ENCODE measurements around the gene SHCBP1. TPM values are rescaled to one million over a fixed set of nuclear protein-coding genes. Genes with fewer than 3 reads are reported as not detected.

SHCBP1 gene
- total RNA-seq, 4 donors from 2014 or later, result 0.27 to 6.8 (median 0.79) TPM; not detected in 1

DNA sequence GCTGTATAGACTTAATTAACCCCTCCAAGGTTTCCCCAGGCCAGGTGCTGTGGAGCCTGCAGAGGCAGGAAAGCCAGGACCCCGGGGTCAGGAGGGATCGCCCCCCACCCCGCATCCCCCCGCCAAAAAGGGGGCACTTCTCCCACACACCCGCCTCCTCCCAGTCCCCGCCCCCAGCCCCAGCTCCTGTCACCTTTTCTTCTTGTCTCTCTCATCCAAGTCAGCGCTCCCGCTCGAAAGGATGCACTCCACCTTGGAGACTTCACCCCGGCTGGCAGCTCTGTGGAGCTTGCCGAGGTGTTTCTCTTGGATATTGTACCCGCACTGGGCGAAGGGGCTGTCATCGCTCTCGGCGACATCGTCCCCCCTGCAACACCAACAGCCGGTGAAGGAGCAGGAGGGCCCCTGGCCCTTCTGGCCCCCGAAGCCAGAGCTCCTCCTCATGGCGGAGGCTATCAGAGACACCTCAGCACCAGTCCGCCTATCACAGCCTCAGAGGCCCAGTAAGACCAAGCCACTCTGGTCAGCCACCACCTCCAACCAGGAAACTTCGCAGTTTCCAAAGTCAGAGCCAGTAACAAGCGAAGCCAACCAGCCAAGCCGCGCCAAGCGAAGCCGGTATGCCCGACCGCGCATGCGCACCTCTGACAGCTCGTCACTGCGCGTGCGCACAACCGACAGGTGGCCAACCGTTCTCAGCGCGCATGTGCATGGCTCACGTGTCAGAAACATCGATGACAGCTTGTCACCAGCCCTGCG lies 52.5 kb downstream of the SHCBP1 start:
- intact Hi-C loops (cut with DNase I; ENCODE audit: low total_unique reads), result no loop called here
- no peak for DNase-seq
- no peak for TF ChIP-seq EP300 (IDR thresholded peaks at IDR 0.05; ENCODE audit: low read depth)
- in situ Hi-C loops (cut with MboI; ENCODE audit: low pct_ligation_motif_present in 1 of 4, low pct_unique_long_range_greater_than_20kb in 1 of 4, low sequenced_read_pairs in 3 of 4), result no loop called here
- peaks cover 3% of the 10 kb centered on the region for H3K27me3 ChIP-seq
- WGBS, 2 donors (ENCODE audit: low coverage in 1 of 2), result 80 to 89% methylated on average over 1 to 42 of the region's 42 CpGs
- H3K4me1 ChIP-seq, result no peaks in the 10 kb centered on the region
- no peaks in the 10 kb centered on the region for H3K9me3 ChIP-seq
- H3K4me3 ChIP-seq, result no peak overlapping the region
- H3K36me3 ChIP-seq, result no peaks in the 10 kb centered on the region
- H3K27ac ChIP-seq, result no peak overlapping the region

DNA sequence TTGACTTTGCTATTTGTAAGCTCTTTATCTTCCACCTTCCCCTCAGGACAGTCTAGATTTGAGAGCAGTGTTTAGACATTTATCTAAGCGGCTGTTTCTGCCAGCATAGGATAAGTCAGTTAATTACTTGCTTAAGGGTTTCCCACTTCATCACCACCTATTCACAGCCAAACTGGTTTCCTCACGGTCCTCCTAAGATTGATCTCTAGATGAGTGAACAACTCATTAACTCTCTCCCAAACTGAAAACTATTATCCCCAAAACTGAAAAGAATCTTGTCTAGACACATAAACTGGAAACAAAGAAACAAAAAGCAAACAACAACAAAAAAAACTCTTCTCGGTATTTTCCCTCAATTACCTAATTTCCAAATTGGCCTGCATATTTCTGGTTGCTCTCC lies 58.2 kb downstream of the SHCBP1 start:
- Histone ChIP-seq H3K4me3 (no peak overlapping the region), H3K9me3 (no peaks in the 10 kb centered on the region), H3K27me3 (peaks cover 3% of the 10 kb centered on the region), H3K36me3 (no peaks in the 10 kb centered on the region), H3K27ac (no peak overlapping the region), H3K4me1 (no peaks in the 10 kb centered on the region)
- in situ Hi-C loops (cut with MboI; ENCODE audit: low pct_ligation_motif_present in 1 of 4, low pct_unique_long_range_greater_than_20kb in 1 of 4, low sequenced_read_pairs in 3 of 4), result no loop called here
- no peak for TF ChIP-seq POLR2AphosphoS5 (IDR thresholded peaks at IDR 0.05)
- TF ChIP-seq, protein P1, sequence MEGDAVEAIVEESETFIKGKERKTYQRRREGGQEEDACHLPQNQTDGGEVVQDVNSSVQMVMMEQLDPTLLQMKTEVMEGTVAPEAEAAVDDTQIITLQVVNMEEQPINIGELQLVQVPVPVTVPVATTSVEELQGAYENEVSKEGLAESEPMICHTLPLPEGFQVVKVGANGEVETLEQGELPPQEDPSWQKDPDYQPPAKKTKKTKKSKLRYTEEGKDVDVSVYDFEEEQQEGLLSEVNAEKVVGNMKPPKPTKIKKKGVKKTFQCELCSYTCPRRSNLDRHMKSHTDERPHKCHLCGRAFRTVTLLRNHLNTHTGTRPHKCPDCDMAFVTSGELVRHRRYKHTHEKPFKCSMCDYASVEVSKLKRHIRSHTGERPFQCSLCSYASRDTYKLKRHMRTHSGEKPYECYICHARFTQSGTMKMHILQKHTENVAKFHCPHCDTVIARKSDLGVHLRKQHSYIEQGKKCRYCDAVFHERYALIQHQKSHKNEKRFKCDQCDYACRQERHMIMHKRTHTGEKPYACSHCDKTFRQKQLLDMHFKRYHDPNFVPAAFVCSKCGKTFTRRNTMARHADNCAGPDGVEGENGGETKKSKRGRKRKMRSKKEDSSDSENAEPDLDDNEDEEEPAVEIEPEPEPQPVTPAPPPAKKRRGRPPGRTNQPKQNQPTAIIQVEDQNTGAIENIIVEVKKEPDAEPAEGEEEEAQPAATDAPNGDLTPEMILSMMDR (IDR thresholded peaks at IDR 0.05), result no peak
- no peak for TF ChIP-seq EP300 (IDR thresholded peaks at IDR 0.05; ENCODE audit: low read depth)
- no peak for TF ChIP-seq POLR2A (IDR thresholded peaks at IDR 0.05)
- WGBS, 2 donors (ENCODE audit: low coverage in 1 of 2), result 59 to 74% methylated on average over 2 to 3 of the region's 3 CpGs
- no peak for DNase-seq
- intact Hi-C loops (cut with DNase I; ENCODE audit: low total_unique reads), result no loop called here

DNA sequence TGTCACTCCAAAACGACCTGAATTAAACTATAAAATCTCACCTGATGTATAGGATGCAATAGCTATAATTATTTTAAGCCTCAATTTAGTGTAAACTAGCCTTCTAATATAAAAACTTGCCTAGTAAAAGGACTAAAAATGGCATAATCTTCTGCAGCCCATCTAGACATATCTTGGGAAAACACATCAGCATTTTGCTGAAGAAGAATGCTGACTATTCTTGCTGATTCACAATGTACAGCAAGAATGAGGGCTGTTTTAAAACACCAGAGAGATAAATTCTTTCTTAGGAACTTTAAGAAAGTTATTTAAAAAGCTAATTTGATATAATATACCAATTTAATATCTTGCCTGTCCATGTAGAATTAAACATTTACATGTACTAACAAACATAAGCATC lies 63.2 kb downstream of the SHCBP1 start:
- TF ChIP-seq, protein P1 (IDR thresholded peaks at IDR 0.05), result no peak
- no peak for TF ChIP-seq POLR2A (IDR thresholded peaks at IDR 0.05)
- TF ChIP-seq EP300 (IDR thresholded peaks at IDR 0.05; ENCODE audit: low read depth), result no peak
- no peaks in the 10 kb centered on the region for H3K27me3 ChIP-seq
- intact Hi-C loops (cut with DNase I; ENCODE audit: low total_unique reads), result no loop called here
- H3K36me3 ChIP-seq, result no peaks in the 10 kb centered on the region
- no peaks in the 10 kb centered on the region for H3K4me1 ChIP-seq
- no peaks in the 10 kb centered on the region for H3K9me3 ChIP-seq
- H3K27ac ChIP-seq, result no peak overlapping the region
- in situ Hi-C loops (cut with MboI; ENCODE audit: low pct_ligation_motif_present in 1 of 4, low pct_unique_long_range_greater_than_20kb in 1 of 4, low sequenced_read_pairs in 3 of 4), result loop anchor here in 1 of 4 donors (10.0 kb wide), 1 partner anchor 47 kb away; no protein-coding TSS in a partner anchor
- no peak for DNase-seq
- H3K4me3 ChIP-seq, result no peak overlapping the region
- WGBS, 2 donors (ENCODE audit: low coverage in 1 of 2), result 0 to 13% methylated on average over 1 of the region's 1 CpG

DNA sequence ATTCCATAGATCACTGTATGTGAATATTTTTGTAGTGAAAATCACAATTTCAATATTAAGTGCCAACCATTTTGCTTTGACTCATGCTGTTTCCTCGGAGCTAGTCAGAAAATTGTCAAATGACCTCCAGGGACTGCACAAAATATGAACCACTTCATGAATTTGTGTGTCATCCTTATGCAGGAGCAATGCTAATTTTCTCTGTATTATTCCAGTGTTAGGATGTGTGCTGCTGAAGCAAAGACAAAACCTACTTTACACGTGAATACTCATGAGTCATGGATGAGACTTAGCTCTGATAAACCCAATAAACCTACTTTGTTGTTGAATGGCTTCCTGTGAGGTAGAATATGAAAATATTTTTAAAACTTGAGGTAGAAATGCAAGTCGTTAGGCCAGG lies 65.2 kb downstream of the SHCBP1 start:
- Histone ChIP-seq H3K27me3 (no peaks in the 10 kb centered on the region), H3K27ac (no peak overlapping the region), H3K9me3 (no peaks in the 10 kb centered on the region), H3K36me3 (no peaks in the 10 kb centered on the region), H3K4me1 (no peaks in the 10 kb centered on the region), H3K4me3 (no peak overlapping the region)
- WGBS, 2 donors (ENCODE audit: low coverage in 1 of 2), result 50 to 57% methylated on average over 1 to 3 of the region's 3 CpGs
- intact Hi-C loops (cut with DNase I; ENCODE audit: low total_unique reads), result no loop called here
- no peak for DNase-seq
- TF ChIP-seq EP300 (IDR thresholded peaks at IDR 0.05; ENCODE audit: low read depth) (no peak), POLR2A (IDR thresholded peaks at IDR 0.05) (no peak)
- TF ChIP-seq, protein P1 (IDR thresholded peaks at IDR 0.05), result no peak
- in situ Hi-C loops (cut with MboI; ENCODE audit: low pct_ligation_motif_present in 1 of 4, low pct_unique_long_range_greater_than_20kb in 1 of 4, low sequenced_read_pairs in 3 of 4), result loop anchor here in 1 of 4 donors (10.0 kb wide), 1 partner anchor 49 kb away; no protein-coding TSS in a partner anchor
